ENCODE measurements around the gene MACF1. TPM values are rescaled to one million over a fixed set of nuclear protein-coding genes. Genes with fewer than 3 reads are reported as not detected.

The MACF1 gene
- total RNA-seq, 1 experiment from 2014 or later, result 189 TPM

GRCh38 chr1:39529901-39530535 is 325.5 kb downstream of the MACF1 start:
- no peaks in the 10 kb centered on the region for H3K4me1 ChIP-seq (replicated peaks; ENCODE audit: insufficient read depth)
- H3K36me3 ChIP-seq (ENCODE audit: low read depth), result no peaks in the 10 kb centered on the region
- no peaks in the 10 kb centered on the region for H3K79me2 ChIP-seq (ENCODE audit: low read depth)
- H3K9me3 ChIP-seq (ENCODE audit: insufficient read depth, low read depth), result no peaks in the 10 kb centered on the region
- no TSS peak for BruUV-seq (replicated peaks)
- no peak overlapping the region for H3K4me2 ChIP-seq
- H4K20me1 ChIP-seq (ENCODE audit: insufficient read depth), result no peaks in the 10 kb centered on the region
- intact Hi-C loops (cut with micrococcal nuclease; ENCODE audit: unreplicated experiment), result loop anchor here (10.0 kb wide), 1 partner anchor 125 kb away; no protein-coding TSS in a partner anchor
- POLR2A ChIA-PET (ENCODE audit: unreplicated experiment), result no interaction called here
- CTCF ChIA-PET, result no interaction called here
- no peaks in the 10 kb centered on the region for H3K9me2 ChIP-seq (ENCODE audit: insufficient read depth)
- H3K27me3 ChIP-seq (ENCODE audit: insufficient read depth, low read depth), result no peaks in the 10 kb centered on the region
- H3F3A ChIP-seq (ENCODE audit: insufficient read depth, low read depth), result no peaks in the 10 kb centered on the region
- H3K4me3 ChIP-seq, result no peak overlapping the region
- DNase-seq, result no peak
- no peak for TF ChIP-seq EZH2 (IDR thresholded peaks at IDR 0.05; ENCODE audit: low read depth)
- TF ChIP-seq, protein P1, sequence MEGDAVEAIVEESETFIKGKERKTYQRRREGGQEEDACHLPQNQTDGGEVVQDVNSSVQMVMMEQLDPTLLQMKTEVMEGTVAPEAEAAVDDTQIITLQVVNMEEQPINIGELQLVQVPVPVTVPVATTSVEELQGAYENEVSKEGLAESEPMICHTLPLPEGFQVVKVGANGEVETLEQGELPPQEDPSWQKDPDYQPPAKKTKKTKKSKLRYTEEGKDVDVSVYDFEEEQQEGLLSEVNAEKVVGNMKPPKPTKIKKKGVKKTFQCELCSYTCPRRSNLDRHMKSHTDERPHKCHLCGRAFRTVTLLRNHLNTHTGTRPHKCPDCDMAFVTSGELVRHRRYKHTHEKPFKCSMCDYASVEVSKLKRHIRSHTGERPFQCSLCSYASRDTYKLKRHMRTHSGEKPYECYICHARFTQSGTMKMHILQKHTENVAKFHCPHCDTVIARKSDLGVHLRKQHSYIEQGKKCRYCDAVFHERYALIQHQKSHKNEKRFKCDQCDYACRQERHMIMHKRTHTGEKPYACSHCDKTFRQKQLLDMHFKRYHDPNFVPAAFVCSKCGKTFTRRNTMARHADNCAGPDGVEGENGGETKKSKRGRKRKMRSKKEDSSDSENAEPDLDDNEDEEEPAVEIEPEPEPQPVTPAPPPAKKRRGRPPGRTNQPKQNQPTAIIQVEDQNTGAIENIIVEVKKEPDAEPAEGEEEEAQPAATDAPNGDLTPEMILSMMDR (conservative IDR thresholded peaks at IDR 0.05), result no peak
- H2AFZ ChIP-seq, result no peak overlapping the region
- no peak overlapping the region for H3K27ac ChIP-seq

- H3K27me3 ChIP-seq (ENCODE audit: insufficient read depth, low read depth), result no peaks in the 10 kb centered on the region
- intact Hi-C loops (cut with micrococcal nuclease; ENCODE audit: unreplicated experiment), result loop anchor here (10.0 kb wide), 1 partner anchor 123 kb away; no protein-coding TSS in a partner anchor
- no peaks in the 10 kb centered on the region for H4K20me1 ChIP-seq (ENCODE audit: insufficient read depth)
- ChIA-PET CTCF (no interaction called here), POLR2A (ENCODE audit: unreplicated experiment) (no interaction called here)
- no peaks in the 10 kb centered on the region for H3K9me3 ChIP-seq (ENCODE audit: insufficient read depth, low read depth)
- H3K4me1 ChIP-seq (replicated peaks; ENCODE audit: insufficient read depth), result no peaks in the 10 kb centered on the region
- DNase-seq, result no peak
- no peak overlapping the region for H3K4me2 ChIP-seq
- no peak overlapping the region for H3K4me3 ChIP-seq
- TF ChIP-seq, protein P1 (conservative IDR thresholded peaks at IDR 0.05), result no peak
- TF ChIP-seq EZH2 (IDR thresholded peaks at IDR 0.05; ENCODE audit: low read depth), result no peak
- no peaks in the 10 kb centered on the region for H3K9me2 ChIP-seq (ENCODE audit: insufficient read depth)
- H3K79me2 ChIP-seq (ENCODE audit: low read depth), result no peaks in the 10 kb centered on the region
- no TSS peak for BruUV-seq (replicated peaks)
- no peak overlapping the region for H3K27ac ChIP-seq
- H2AFZ ChIP-seq, result no peak overlapping the region
- no peaks in the 10 kb centered on the region for H3F3A ChIP-seq (ENCODE audit: insufficient read depth, low read depth)
- H3K36me3 ChIP-seq (ENCODE audit: low read depth), result no peaks in the 10 kb centered on the region
Measured at GRCh38 chr1:39531526-39531925, 327.0 kb downstream of the MACF1 start.

DNA sequence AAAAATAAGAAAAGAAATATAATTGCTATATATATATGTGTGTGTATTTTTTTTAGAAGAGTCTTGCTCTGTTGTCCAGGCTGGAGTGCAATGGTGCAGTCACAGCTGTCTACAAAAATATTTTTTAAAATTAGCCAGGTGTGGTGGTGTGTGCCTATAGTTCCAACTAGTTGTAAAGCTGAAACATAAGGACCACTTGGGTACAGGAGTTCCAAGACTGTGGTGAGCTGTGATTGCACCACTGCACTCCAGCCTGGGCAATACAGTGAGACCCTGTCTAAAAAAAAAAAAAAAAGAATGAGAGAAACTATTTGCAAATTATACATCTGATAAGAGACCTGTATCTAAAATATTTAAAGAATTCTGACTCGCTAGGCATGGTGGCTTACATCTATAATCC is 328.9 kb downstream of the MACF1 start:
- H2AFZ ChIP-seq, result no peak overlapping the region
- H3K4me3 ChIP-seq, result no peak overlapping the region
- no peak overlapping the region for H3K4me2 ChIP-seq
- no peak for TF ChIP-seq EZH2 (IDR thresholded peaks at IDR 0.05; ENCODE audit: low read depth)
- TF ChIP-seq, protein P1 (conservative IDR thresholded peaks at IDR 0.05), result no peak
- H3K4me1 ChIP-seq (replicated peaks; ENCODE audit: insufficient read depth), result no peaks in the 10 kb centered on the region
- no peaks in the 10 kb centered on the region for H3F3A ChIP-seq (ENCODE audit: insufficient read depth, low read depth)
- no peaks in the 10 kb centered on the region for H3K9me3 ChIP-seq (ENCODE audit: insufficient read depth, low read depth)
- no peaks in the 10 kb centered on the region for H3K9me2 ChIP-seq (ENCODE audit: insufficient read depth)
- H3K27ac ChIP-seq, result no peak overlapping the region
- CTCF ChIA-PET, result no interaction called here
- intact Hi-C loops (cut with micrococcal nuclease; ENCODE audit: unreplicated experiment), result loop anchor here (10.0 kb wide), 1 partner anchor 121 kb away; no protein-coding TSS in a partner anchor
- no TSS peak for BruUV-seq (replicated peaks)
- H3K36me3 ChIP-seq (ENCODE audit: low read depth), result no peaks in the 10 kb centered on the region
- H3K79me2 ChIP-seq (ENCODE audit: low read depth), result no peaks in the 10 kb centered on the region
- no peaks in the 10 kb centered on the region for H4K20me1 ChIP-seq (ENCODE audit: insufficient read depth)
- no peaks in the 10 kb centered on the region for H3K27me3 ChIP-seq (ENCODE audit: insufficient read depth, low read depth)
- POLR2A ChIA-PET (ENCODE audit: unreplicated experiment), result interaction anchor here (0.6 kb wide), 1 partner anchor 57 kb away, joined by 5 read pairs; no protein-coding TSS in a partner anchor
- DNase-seq, result no peak

Other genes starting within 250 kb of the MACF1 start
- gene AKIRIN1, start 213.4 kb upstream of the MACF1 start, total RNA-seq (2021), result 76.9 and 80.0 TPM in 2 replicates
- gene NDUFS5, start 178.3 kb upstream of the MACF1 start, total RNA-seq (2021), result 498 and 524 TPM in 2 replicates

Measured in PC-9 (cell line).